Measurements from ENCODE around the gene ABHD5.

DNA sequence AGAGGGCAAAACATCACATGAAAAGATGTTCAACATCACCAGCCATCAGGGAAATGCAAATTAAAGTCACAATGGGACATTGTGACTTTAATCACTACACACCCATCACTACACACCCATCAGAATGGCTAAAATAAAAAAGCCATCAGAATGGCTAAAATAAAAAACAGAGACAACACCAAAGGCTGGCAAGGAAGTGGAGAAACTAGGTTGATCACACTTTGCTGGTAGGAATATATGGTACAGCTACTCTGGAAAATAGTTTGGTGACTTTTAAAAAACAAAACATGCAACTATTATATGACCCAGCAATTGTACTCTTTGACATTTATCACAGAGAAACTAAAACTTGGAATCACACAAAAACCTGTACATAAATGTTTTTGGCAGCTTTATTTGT lies 15.1 kb upstream of the ABHD5 start:
- TF ChIP-seq, protein P1, sequence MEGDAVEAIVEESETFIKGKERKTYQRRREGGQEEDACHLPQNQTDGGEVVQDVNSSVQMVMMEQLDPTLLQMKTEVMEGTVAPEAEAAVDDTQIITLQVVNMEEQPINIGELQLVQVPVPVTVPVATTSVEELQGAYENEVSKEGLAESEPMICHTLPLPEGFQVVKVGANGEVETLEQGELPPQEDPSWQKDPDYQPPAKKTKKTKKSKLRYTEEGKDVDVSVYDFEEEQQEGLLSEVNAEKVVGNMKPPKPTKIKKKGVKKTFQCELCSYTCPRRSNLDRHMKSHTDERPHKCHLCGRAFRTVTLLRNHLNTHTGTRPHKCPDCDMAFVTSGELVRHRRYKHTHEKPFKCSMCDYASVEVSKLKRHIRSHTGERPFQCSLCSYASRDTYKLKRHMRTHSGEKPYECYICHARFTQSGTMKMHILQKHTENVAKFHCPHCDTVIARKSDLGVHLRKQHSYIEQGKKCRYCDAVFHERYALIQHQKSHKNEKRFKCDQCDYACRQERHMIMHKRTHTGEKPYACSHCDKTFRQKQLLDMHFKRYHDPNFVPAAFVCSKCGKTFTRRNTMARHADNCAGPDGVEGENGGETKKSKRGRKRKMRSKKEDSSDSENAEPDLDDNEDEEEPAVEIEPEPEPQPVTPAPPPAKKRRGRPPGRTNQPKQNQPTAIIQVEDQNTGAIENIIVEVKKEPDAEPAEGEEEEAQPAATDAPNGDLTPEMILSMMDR (IDR thresholded peaks at IDR 0.05; ENCODE audit: low read depth, low read length, poor library complexity, severe bottlenecking), result no peak
- TF ChIP-seq EZH2phosphoT487 (IDR thresholded peaks at IDR 0.05; ENCODE audit: borderline replicate concordance, low read length), result no peak
